B cell (primary cell): Measurements from ENCODE around the gene ALDH3A1. TPM values are rescaled to one million over a fixed set of nuclear protein-coding genes. Genes with fewer than 3 reads are reported as not detected.

Experiments
- ATAC-seq: fragments of 200-7000 bp; cut with Tn5 transposase; one replicate; pipeline ENCODE4 v1.10.0; 2021; ENCODE audit warnings: low read depth, mild to moderate bottlenecking, moderate number of reproducible peaks, moderate library complexity
- CTCF ChIA-PET: fragments of 350-600 bp; sonication (Branson Sonifier 250); formaldehyde crosslinking; loops from one replicate; lab custom pipeline; 2021; ENCODE audit warnings: antibody characterized with exemption, inconsistent platforms; lab: Charles Lee
- POLR2A ChIA-PET: fragments of 350-600 bp; sonication (Branson Sonifier 250); formaldehyde crosslinking; loops from one replicate; lab custom pipeline; 2021; ENCODE audit warnings: antibody characterized with exemption; lab: Charles Lee
- DNase-seq: peaks from one replicate; pipeline ENCODE4 v3.0.0; 2013
- H2AFZ ChIP-seq: 2 replicates; pipeline ENCODE4 v1.6.1; 2012; ENCODE audit warnings: mild to moderate bottlenecking, low read depth, low read length; ENCODE audit not compliant: insufficient read depth, poor library complexity, severe bottlenecking
- H3K27ac ChIP-seq, 2 donors: 1 replicate in 1 of 2; 2 replicates in 1 of 2; pipeline ENCODE4 v1.5.1; 2012 to 2013; ENCODE audit warnings: low read length in 2 of 2, mild to moderate bottlenecking in 2 of 2, moderate library complexity in 1 of 2
- H3K27me3 ChIP-seq, 4 experiments: fragments of 200-600 bp in 1 of 4; sonication (generic) in 1 of 4; replicated peaks in 1 of 4; 1 replicate in 2 of 4; 2 replicates in 2 of 4; pipeline versions ENCODE4 v1.6.1 to v1.7.0; 2013 to 2016; ENCODE audit warnings: low read length in 3 of 4, mild to moderate bottlenecking in 2 of 4, mixed read lengths in 1 of 4, moderate library complexity in 1 of 4; ENCODE audit not compliant: insufficient read depth in 4 of 4, control insufficient read depth in 3 of 4; ENCODE audit errors: control extremely low read depth in 1 of 4
- H3K36me3 ChIP-seq, 2 experiments: replicated peaks in 1 of 2; 1 replicate in 1 of 2; 2 replicates in 1 of 2; pipeline versions ENCODE4 v1.6.1 to v1.7.1; 2013; ENCODE audit warnings: low read length in 1 of 2; ENCODE audit not compliant: insufficient read depth in 2 of 2, control insufficient read depth in 1 of 2; ENCODE audit errors: control extremely low read depth in 1 of 2, extremely low read depth in 1 of 2
- H3K4me1 ChIP-seq, 2 donors: fragments of 200-600 bp in 1 of 2; sonication (generic) in 1 of 2; 1 replicate in 1 of 2; 2 replicates in 1 of 2; pipeline versions ENCODE4 v1.5.1 to v1.6.1; 2013 to 2017; ENCODE audit warnings: low read length in 2 of 2; ENCODE audit not compliant: control insufficient read depth in 2 of 2, insufficient read depth in 2 of 2
- H3K4me2 ChIP-seq: replicated peaks from 2 replicates; pipeline ENCODE3; 2012; ENCODE audit warnings: mild to moderate bottlenecking, low read depth, low read length; ENCODE audit not compliant: poor library complexity, severe bottlenecking
- H3K4me3 ChIP-seq, 5 experiments: fragments of 200-600 bp in 1 of 5; sonication (generic) in 1 of 5; 1 replicate in 3 of 5; 2 replicates in 2 of 5; pipeline versions ENCODE4 v1.5.1 to v1.7.0; 2011 to 2016; ENCODE audit warnings: low read length in 4 of 5, mild to moderate bottlenecking in 4 of 5, low read depth in 2 of 5, control low read depth in 1 of 5, moderate library complexity in 1 of 5; ENCODE audit not compliant: insufficient read depth in 1 of 5; ENCODE audit errors: control extremely low read depth in 1 of 5, extremely low read depth in 1 of 5
- H3K79me2 ChIP-seq: fragments of 200-600 bp; sonication (generic); one replicate; pipeline ENCODE4 v1.6.0; 2016; ENCODE audit warnings: low read length; ENCODE audit not compliant: control insufficient read depth, insufficient read depth
- H3K9ac ChIP-seq: fragments of 200-600 bp; sonication (generic); 2 replicates; pipeline ENCODE4 v1.6.1; 2017; ENCODE audit warnings: mild to moderate bottlenecking, low read length, moderate library complexity
- H3K9me3 ChIP-seq, 3 donors: one replicate each; pipeline versions ENCODE4 v1.6.1 to v1.7.1; 2013; ENCODE audit warnings: low read length in 2 of 3; ENCODE audit not compliant: control insufficient read depth in 2 of 3, insufficient read depth in 1 of 3; ENCODE audit errors: control extremely low read depth in 1 of 3
- H4K20me1 ChIP-seq: 2 replicates; pipeline ENCODE4 v1.6.0; 2012; ENCODE audit warnings: mild to moderate bottlenecking, low read length; ENCODE audit not compliant: insufficient read depth, control insufficient read depth, poor library complexity, severe bottlenecking
- H3K27ac Mint-ChIP-seq: one replicate; pipeline ENCODE4 v1.8.0; 2021; ENCODE audit warnings: mixed read lengths
- H3K27me3 Mint-ChIP-seq: one replicate; pipeline ENCODE4 v1.8.0; 2021; ENCODE audit warnings: mixed read lengths
- H3K4me1 Mint-ChIP-seq: one replicate; pipeline ENCODE4 v1.8.0; 2021; ENCODE audit warnings: mixed read lengths
- H3K4me3 Mint-ChIP-seq: one replicate; pipeline ENCODE4 v1.8.0; 2021; ENCODE audit warnings: mixed read lengths
- H3K9me3 Mint-ChIP-seq: one replicate; pipeline ENCODE4 v1.8.0; 2022; ENCODE audit warnings: mixed read lengths; ENCODE audit not compliant: insufficient read depth
- CTCF ChIP-seq: fragments of 200-600 bp; IDR thresholded peaks from one replicate; pipeline ENCODE4 v1.8.0; 2022; ENCODE audit warnings: antibody characterized with exemption, mild to moderate bottlenecking
- EZH2 ChIP-seq: IDR thresholded peaks from 2 replicates; pipeline ENCODE4 v1.6.1; 2012; ENCODE audit warnings: borderline replicate concordance, low read depth, mild to moderate bottlenecking, moderate library complexity, low read length; ENCODE audit not compliant: insufficient read depth, poor library complexity, severe bottlenecking
- WGBS: methylation state at CpG from one replicate; pipeline ENCODE4 v1.1.5; 2013; ENCODE audit warnings: missing lambda C conversion rate; ENCODE audit not compliant: insufficient coverage; 5-methylcytosine and 5-hydroxymethylcytosine counted together
- intact Hi-C: fragments of 100-400 bp; cut with micrococcal nuclease; formaldehyde crosslinking; loops from one replicate; pipeline ENCODE4 v1.10.0; 2022
- polyA plus RNA-seq: library from polyadenylated mRNA; depleted of rRNA; stranded (reverse); fragments of >200 nt; gene quantifications from 2 replicates; pipeline ENCODE4 v1.2.3, GENCODE V29; 2012
- total RNA-seq, 2 donors: library from RNA; stranded (reverse); fragments of 120-200 nt in 1 of 2; gene quantifications; 1 replicate in 1 of 2; 2 replicates in 1 of 2; pipeline versions ENCODE4 v1.2.3 to v1.2.4, GENCODE V29; 2013 to 2022

Gene ALDH3A1
- total and polyA plus RNA-seq, 2 donors (not counting 1 experiment from before 2014, with no cell fraction given): not detected

DNA sequence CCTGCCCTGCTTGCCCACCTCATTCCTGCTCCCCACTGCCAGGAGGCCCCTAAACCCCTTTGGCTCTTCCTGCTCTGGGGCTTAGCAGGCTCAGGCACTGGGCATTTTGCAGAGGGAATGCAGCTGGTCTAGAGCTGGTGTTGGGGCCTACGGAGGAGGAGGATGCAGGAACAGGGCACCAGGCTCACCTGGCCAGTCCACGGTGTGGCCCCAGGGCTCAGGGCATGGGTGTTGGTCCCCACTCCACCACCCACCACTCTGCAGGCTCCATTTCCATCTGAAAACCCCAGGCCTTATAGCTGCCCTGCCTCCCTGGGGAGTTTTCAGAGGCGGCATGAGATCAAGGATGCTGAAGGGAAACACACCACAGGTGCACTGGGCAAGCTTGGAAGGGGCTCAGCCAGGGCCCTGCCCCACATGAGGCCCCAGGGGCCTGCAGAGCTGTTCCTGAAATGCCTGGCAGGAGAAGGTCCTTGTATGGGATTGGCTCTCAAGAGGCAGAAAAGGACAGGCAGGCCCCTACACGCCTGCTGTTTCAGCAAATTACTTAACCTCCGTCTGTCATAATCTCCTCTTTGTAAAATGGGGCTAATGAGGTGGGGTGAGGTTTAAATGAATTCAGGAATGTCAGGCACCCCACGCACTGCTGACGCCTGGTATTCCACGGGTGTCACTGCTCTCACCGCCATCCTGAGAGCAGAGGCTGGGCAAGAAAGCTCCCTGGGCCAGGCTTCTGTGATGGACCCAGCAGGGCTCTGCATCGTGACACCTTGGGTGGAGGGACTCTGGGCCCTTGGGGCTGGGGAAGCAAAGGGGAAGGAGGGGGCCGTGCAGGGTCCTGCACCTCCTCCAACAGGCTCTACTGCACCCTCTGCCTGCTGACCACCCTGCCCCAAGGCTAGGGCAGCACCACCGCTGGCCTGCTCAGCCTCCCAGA is 41.0 kb downstream of the ALDH3A1 start:
- CTCF ChIA-PET: no interaction called here
- H3K9me3 ChIP-seq: no peaks in the 10 kb centered on the region
- H3K4me1 ChIP-seq: no peaks in the 10 kb centered on the region
- no peak for ATAC-seq
- H3K4me1 Mint-ChIP-seq: no peaks in the 10 kb centered on the region
- POLR2A ChIA-PET: no interaction called here
- no peaks in the 10 kb centered on the region for H3K9me3 Mint-ChIP-seq
- intact Hi-C loops: no loop called here
- no peak overlapping the region for H2AFZ ChIP-seq
- TF ChIP-seq EZH2 (no peak), CTCF (no peak)
- H3K36me3 ChIP-seq: no peaks in the 10 kb centered on the region
- H3K27me3 Mint-ChIP-seq: no peaks in the 10 kb centered on the region
- no peaks in the 10 kb centered on the region for H3K79me2 ChIP-seq
- H3K4me3 ChIP-seq: no peak overlapping the region
- no peak for DNase-seq
- no peak overlapping the region for H3K4me3 Mint-ChIP-seq
- H3K4me2 ChIP-seq: no peak overlapping the region
- 98% methylated on average over 8 of the region's 12 CpGs for WGBS
- no peak overlapping the region for H3K9ac ChIP-seq
- no peak overlapping the region for H3K27ac Mint-ChIP-seq
- no peaks in the 10 kb centered on the region for H3K27me3 ChIP-seq
- H3K27ac ChIP-seq: no peak overlapping the region
- H4K20me1 ChIP-seq: no peaks in the 10 kb centered on the region
